Measurements from ENCODE around the gene PTER.

Gene PTER, protein sequence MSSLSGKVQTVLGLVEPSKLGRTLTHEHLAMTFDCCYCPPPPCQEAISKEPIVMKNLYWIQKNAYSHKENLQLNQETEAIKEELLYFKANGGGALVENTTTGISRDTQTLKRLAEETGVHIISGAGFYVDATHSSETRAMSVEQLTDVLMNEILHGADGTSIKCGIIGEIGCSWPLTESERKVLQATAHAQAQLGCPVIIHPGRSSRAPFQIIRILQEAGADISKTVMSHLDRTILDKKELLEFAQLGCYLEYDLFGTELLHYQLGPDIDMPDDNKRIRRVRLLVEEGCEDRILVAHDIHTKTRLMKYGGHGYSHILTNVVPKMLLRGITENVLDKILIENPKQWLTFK

GRCh38 chr10:16436758-16437539 is at the start of gene PTER:
Gene PTER (plus strand): TSS chr10:16437010. CDS start chr10:16484385, 47,375 bp downstream.
- DNase-seq = no peak

GRCh38 chr10:16392531-16393069 is 44.2 kb upstream of the PTER start:
- no peak for DNase-seq

DNA sequence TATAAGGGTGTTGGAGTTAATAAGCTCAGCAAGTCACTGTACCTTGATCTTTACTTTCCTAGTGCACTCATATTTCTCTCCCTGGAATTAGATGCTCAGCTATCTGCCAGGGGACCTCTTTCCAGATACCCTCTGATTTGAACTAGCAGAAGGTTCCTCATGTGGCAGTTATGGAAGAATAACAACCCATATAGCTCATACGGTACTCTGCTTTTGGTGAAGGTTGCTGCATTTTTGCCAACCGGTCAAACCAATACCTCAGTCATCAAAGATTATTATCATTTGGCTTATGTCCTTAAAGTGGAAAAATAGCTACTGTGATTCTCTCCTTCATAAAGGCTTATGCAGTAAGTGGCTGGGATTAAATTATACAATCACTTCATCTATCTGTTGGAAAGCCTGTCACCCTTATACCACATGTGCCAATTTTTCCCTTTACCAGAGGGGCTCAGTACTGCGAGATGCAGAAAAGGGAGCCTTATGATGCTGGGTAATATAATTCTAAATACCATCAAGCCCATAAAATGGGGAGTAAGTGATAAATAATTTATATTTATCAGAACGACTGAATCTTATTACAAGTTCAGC is 43.4 kb upstream of the PTER start:
- no peak for DNase-seq

- no peak for DNase-seq
Measured at GRCh38 chr10:16401416-16401815, 35.4 kb upstream of the PTER start.

DNA sequence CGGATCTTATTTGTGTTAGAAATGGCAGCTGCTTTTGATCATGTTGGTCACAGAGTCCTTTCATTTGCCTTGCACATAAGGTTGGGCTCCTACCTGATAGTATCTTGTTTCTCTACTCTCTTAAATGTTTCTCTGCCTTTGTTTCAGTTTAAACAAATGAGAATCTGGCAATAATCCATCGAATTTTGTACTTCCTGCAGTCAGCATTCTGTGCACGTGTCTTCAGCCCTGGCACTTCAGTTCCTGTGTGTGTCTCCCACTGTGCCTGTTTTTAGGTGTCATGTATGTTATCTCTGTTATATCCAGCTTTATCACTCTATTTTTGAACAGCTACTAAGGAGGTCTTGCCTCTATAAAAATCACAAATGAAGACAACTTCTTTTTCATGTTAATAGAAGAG is 28.4 kb upstream of the PTER start:
- DNase-seq = peak; percentile 30

GRCh38 chr10:16417341-16417740 is 19.5 kb upstream of the PTER start:
- no peak for DNase-seq

- no peak for DNase-seq
Measured at GRCh38 chr10:16423599-16423998, 13.2 kb upstream of the PTER start.

DNA sequence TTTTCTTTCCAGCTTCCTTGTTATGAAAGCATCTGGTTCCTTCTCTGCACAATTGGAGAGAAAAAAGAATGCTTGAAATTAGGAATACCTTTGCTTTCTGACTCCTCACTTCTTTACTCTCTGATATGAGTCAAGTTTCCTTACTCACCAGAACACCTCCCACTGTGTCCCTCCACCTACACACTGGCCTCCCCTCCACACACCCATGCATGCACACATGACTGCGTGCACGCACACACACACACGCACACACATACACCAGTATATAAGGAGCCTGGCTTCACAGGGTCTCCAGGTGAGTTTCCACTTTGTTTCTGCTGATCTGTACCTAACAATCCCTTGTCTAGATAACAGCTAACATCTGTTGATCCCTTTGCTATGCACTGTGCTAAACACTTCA is 11.4 kb upstream of the PTER start:
- no peak for DNase-seq

DNA sequence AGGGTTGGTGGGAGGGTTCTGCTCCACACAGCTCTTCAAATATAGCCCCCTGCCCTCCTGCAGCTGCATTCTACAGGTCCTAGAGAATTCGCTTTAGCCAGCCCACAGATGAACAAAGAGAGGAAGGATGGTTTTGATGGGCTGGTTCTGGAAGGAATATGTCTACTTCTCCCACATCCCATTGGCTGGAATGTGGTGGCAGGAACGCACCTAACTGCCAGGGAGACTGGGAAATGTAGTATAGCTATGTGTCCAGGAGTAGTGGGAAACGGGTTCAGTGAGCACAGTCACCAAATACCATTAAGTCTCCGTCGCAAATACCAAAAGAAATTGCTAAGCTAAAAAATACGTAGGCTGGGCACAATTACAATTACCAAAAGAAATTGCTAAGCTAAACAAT is 7.3 kb upstream of the PTER start:
- DNase-seq = no peak

- no peak for DNase-seq
Measured at GRCh38 chr10:16436367-16436757, 448 bp upstream of the PTER start.

GRCh38 chr10:16437540-16437894 is 707 bp downstream of the PTER start:
- DNase-seq = no peak

DNA sequence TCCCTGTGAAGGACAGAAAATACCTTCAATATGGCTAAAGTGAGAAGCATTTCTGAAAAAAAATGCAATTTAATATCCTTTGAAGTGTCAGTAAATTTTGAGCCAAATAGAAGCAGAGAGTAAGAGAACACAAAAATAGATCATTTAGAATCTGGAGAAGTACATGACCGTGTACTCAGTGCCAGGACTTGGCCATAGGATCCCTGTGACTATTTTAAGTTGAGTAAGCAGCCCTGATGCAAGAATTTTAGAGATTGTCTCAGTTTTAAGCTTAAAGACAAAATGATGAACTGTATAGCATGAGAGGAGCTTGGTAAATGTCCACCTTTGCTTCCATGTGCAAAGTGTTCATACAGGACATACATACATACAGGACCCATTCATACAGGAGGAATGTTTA is 2.5 kb downstream of the PTER start:
- DNase-seq = no peak

- DNase-seq = no peak
Measured at GRCh38 chr10:16440396-16441133, 3.8 kb downstream of the PTER start.

- no peak for DNase-seq
Measured at GRCh38 chr10:16441173-16441840, 4.5 kb downstream of the PTER start.

DNA sequence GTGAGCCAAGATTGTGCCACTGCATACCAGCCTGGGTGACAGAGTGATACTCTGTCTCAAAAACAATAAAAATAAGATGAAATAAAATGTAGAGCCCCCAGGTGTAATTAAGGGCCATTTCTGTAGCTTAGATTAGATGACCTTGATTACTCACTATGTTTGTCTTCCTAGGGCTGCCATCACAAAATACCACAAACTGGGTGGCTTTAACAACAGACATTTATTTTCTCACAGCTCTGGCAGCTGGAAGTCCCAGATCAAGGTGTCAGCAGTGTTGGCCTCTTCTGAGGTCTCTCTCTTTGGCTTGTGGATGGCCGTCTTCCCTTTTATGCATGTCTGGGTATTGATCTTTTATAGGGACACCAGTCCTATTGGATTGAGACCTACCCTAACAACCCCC is 6.1 kb downstream of the PTER start:
- DNase-seq = no peak

DNA sequence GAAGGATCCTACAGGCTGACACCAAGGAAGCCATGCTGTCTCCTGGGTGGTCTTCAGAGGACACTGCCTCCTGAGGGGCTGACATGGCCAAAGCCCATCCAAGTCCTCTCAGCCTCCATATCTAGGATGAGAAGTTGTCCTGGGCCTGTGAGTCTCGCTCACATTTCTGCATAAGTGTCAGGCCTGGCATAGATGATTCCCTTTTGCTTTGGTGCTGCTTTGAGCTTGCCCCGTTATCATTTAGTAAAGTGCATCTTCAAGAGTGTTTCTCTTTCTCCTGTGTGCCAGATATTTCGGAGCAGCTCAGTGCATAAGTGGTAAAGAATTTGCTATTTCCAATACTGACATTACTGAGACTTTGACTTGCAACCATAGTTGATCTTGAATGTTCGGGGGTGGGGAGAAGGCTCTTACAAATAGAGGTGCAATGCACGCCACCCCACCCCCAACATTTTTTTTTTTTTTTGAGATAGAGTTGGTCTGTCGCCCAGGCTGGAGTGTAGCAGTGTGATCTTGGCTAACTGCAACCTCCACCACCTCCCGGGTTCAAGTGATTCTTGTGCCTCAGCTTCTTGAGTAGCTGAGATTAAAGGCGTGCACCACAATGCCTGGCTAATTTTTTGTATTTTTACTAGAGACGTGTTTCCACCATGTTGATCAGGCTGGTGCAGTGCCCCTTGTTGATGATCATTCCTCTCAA is 9.1 kb downstream of the PTER start:
- no peak for DNase-seq

DNA sequence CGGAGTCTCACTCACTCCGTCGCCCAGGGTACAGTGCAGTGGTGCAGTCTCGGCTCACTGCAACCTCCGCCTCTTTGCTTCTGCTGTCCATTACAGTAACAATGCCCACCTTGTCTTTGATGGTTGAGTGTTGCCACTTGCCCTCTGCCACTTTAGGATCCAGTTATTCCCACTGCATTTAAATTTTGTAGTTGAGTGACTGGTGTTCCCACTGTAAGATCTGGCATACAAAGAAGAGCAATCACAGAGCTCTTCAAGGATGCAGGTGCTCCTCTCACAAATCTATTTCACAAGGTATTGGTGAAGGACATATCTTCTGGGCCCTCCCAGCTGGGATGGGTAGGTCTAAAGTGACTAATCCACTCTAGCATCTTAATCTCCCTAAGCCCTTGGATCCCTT is 12.6 kb downstream of the PTER start:
- DNase-seq = no peak

DNA sequence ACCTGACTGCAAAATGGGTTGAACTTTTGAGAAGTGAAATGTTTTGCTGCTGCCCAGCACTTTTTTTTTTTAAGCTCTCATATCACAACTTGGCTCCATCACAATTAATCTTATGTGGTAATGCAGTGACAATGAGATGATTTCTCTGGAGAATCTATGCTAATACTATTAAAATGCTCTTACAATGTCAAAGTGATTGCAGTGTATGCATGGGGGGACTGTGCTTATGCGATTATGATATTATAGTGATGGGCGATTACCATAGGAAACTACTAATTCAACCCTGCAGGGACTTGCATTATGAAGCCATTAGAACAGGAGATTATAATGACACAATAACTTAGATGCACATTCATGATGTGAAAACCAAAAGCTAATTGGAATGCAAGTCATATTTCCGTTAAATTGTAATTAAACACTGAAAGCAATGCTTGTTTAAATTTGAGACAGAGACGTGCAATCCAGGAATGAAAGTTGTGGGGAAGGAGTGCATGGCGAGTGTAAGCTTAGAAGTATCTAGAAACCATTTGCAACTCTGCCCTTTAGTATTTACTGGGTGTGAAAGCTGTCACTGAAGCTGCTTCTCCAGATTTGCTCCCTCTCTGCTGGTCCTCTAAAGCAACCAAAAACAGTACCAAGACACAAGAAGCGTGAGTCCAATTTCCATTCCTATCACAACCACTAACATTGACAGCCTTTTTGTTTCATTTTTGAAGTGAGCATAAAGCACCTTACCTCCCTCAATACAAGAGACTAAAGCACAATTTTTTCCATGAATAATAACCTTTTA is 21.6 kb downstream of the PTER start:
- DNase-seq = no peak

GRCh38 chr10:16459423-16459939 is 22.7 kb downstream of the PTER start:
- no peak for DNase-seq

- no peak for DNase-seq
Measured at GRCh38 chr10:16466001-16466400, 29.2 kb downstream of the PTER start.

DNA sequence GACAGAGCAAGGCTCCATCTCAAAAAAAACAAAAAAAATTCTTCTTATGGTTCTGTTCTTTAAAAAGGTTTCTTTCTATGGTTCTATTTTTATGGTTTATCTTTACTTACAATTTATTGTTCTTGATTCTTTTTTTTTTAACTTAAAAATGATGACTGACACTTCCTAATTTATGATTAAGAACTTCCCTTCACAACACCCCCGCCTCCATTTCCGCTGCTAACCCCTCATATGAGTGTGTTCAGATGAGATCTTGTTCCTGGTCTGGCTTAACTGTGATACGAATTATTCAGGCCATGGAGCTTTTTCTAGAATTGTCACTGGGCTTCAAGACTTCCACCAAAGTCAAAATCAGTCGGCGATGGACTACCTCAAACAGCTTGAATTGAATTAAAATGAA is 33.9 kb downstream of the PTER start:
- no peak for DNase-seq
